ENCODE measurements around the gene SUGP1. TPM values are rescaled to one million over a fixed set of nuclear protein-coding genes. Genes with fewer than 3 reads are reported as not detected.
"Not testable (repeated sequence)": the region's sequence is repeated elsewhere in the genome, so short reads cannot be mapped to it uniquely, and the experiment has no call there.

Gene SUGP1
- total RNA-seq, 1 experiment from 2014 or later, result 73.8 TPM

DNA sequence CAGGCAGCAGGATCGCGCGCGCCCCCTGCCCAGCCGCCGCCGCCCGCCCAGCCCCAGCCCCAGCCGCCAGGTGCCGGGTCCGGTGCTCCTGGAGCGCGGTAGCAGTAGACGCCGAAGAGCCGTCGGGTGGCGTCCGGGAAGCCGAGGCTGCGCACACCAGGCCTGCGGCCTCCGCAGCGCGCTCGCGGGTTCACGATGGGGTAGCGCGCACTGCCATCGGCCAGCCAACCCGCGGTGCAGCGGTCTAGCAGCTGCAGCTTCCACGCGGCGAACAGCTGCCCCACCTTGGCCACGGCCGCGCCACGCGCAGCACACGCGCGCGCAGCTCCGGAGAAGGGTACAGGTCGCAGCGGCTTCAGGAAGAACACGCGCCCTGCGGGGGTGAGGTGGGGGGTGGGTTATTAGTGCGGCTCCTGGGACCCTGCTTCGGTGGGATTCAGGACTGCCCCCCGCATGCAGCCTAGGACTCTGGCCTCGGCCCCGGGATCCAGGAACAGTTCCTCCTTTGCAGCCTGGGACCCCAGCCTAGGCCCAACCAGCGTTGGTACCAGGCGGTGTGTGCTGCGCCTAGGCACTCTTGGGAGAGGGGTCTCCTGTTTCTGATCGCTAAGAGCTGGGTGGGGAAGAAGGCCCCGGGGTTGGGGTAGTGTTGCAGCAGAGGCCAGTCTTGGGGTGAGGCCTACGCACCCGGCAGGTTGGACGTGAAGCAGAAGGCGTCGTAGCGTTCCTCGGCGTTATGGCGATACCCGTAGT lies 62.3 kb downstream of the SUGP1 start:
- Histone ChIP-seq H3K27ac (ENCODE audit: low read depth, low read length, poor library complexity, severe bottlenecking) (no peak overlapping the region), H3K4me3 (ENCODE audit: low read depth, low read length, poor library complexity, severe bottlenecking) (no peak overlapping the region), H3K9me3 (ENCODE audit: low read depth, low read length, poor library complexity, severe bottlenecking) (no peaks in the 10 kb centered on the region), H3K4me1 (ENCODE audit: insufficient read depth, low read length, poor library complexity, severe bottlenecking) (peaks cover 7% of the 10 kb centered on the region), H3K27me3 (replicated peaks; ENCODE audit: insufficient read depth, low read depth, low read length, poor library complexity) (peaks cover 49% of the 10 kb centered on the region), H3K36me3 (ENCODE audit: insufficient read depth, low read length, poor library complexity, severe bottlenecking) (no peaks in the 10 kb centered on the region)
- ChIA-PET POLR2A (ENCODE audit: low non-redundant PET) (no interaction called here), CTCF (no interaction called here)
- intact Hi-C loops (cut with micrococcal nuclease; ENCODE audit: unreplicated experiment), result no loop called here
- no peak for DNase-seq (ENCODE audit: low spot score)
- TF ChIP-seq EZH2 (IDR thresholded peaks at IDR 0.05; ENCODE audit: borderline replicate concordance, low read depth, low read length, poor library complexity, severe bottlenecking), result no peak
- TF ChIP-seq, protein P1, sequence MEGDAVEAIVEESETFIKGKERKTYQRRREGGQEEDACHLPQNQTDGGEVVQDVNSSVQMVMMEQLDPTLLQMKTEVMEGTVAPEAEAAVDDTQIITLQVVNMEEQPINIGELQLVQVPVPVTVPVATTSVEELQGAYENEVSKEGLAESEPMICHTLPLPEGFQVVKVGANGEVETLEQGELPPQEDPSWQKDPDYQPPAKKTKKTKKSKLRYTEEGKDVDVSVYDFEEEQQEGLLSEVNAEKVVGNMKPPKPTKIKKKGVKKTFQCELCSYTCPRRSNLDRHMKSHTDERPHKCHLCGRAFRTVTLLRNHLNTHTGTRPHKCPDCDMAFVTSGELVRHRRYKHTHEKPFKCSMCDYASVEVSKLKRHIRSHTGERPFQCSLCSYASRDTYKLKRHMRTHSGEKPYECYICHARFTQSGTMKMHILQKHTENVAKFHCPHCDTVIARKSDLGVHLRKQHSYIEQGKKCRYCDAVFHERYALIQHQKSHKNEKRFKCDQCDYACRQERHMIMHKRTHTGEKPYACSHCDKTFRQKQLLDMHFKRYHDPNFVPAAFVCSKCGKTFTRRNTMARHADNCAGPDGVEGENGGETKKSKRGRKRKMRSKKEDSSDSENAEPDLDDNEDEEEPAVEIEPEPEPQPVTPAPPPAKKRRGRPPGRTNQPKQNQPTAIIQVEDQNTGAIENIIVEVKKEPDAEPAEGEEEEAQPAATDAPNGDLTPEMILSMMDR (conservative IDR thresholded peaks at IDR 0.05; ENCODE audit: low read depth, low read length), result no peak
- BruUV-seq (replicated peaks), result no TSS peak

DNA sequence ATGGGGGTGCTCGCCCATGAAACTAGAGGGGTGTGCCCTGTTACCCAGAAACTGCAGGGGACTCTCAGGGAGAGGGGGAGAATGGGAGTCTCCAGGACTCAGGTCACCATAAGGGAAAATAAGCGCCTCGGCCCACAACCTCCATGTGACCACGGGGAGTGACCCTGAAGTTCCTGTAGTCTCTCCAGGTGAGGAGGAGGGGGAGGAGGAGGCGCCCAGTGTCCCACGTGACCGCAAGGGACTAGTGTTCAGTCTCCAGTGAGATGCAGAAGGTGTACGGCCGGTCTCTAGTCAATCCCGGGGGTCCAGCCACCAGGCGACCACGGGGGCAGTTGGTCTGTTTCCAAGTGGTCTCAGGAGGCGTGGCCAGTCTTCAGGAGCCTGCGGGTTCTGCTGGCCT lies 63.2 kb downstream of the SUGP1 start:
- Histone ChIP-seq H3K4me3 (ENCODE audit: low read depth, low read length, poor library complexity, severe bottlenecking) (no peak overlapping the region), H3K9me3 (ENCODE audit: low read depth, low read length, poor library complexity, severe bottlenecking) (no peaks in the 10 kb centered on the region), H3K4me1 (ENCODE audit: insufficient read depth, low read length, poor library complexity, severe bottlenecking) (peaks cover 7% of the 10 kb centered on the region), H3K27ac (ENCODE audit: low read depth, low read length, poor library complexity, severe bottlenecking) (no peak overlapping the region), H3K36me3 (ENCODE audit: insufficient read depth, low read length, poor library complexity, severe bottlenecking) (no peaks in the 10 kb centered on the region), H3K27me3 (replicated peaks; ENCODE audit: insufficient read depth, low read depth, low read length, poor library complexity) (peaks cover 46% of the 10 kb centered on the region)
- ChIA-PET POLR2A (ENCODE audit: low non-redundant PET) (no interaction called here), CTCF (no interaction called here)
- no TSS peak for BruUV-seq (replicated peaks)
- intact Hi-C loops (cut with micrococcal nuclease; ENCODE audit: unreplicated experiment), result no loop called here
- no peak for DNase-seq (ENCODE audit: low spot score)
- TF ChIP-seq, protein P1 (conservative IDR thresholded peaks at IDR 0.05; ENCODE audit: low read depth, low read length), result no peak
- no peak for TF ChIP-seq EZH2 (IDR thresholded peaks at IDR 0.05; ENCODE audit: borderline replicate concordance, low read depth, low read length, poor library complexity, severe bottlenecking)

DNA sequence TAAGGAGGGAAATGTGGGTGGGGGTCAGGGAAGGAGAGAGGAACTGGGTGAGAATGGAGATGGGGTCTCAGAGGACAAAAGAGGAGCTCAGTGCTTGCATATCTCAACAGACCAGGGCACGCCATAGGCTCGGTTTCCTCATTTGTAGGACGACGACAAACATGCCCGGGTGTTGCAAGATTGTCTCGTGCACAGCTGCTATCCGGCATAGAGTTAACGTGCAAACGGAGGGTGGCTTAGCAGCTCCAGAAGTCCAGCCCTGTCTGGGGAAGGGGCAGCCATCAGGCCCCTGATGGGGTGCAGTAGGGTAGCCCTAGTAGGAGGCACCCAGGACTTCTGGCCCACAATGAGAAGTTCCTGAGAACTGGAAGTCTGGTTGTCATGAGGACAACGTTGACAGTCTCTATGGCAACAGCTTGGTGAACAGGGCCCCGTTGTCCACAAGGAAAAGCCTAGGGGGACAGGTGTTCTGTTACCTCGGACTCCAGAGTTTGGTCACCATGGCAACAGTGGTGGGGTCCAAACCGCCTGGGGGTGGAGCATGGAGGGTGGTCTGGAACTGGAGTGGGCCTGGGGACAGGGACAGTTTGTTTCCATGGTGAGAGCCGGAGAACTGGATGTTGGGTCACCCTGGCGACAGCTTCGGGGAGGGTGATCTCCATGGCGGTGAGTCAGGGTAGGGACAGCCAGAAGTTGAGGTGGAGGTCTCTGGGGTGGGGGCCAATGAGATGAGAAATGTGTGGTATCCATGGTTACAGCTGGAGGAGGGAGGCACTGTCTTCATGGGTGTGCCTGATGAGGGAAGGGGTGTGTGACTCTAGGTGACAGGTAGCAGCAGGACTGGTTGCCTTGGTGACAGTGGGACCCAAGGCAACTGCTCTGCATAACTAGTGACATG lies 64.0 kb downstream of the SUGP1 start:
- intact Hi-C loops (cut with micrococcal nuclease; ENCODE audit: unreplicated experiment), result no loop called here
- Histone ChIP-seq H3K9me3 (ENCODE audit: low read depth, low read length, poor library complexity, severe bottlenecking) (no peaks in the 10 kb centered on the region), H3K4me3 (ENCODE audit: low read depth, low read length, poor library complexity, severe bottlenecking) (no peak overlapping the region), H3K36me3 (ENCODE audit: insufficient read depth, low read length, poor library complexity, severe bottlenecking) (no peaks in the 10 kb centered on the region), H3K4me1 (ENCODE audit: insufficient read depth, low read length, poor library complexity, severe bottlenecking) (peaks cover 2% of the 10 kb centered on the region), H3K27me3 (replicated peaks; ENCODE audit: insufficient read depth, low read depth, low read length, poor library complexity) (peaks cover 44% of the 10 kb centered on the region), H3K27ac (ENCODE audit: low read depth, low read length, poor library complexity, severe bottlenecking) (no peak overlapping the region)
- no TSS peak for BruUV-seq (replicated peaks)
- TF ChIP-seq EZH2 (IDR thresholded peaks at IDR 0.05; ENCODE audit: borderline replicate concordance, low read depth, low read length, poor library complexity, severe bottlenecking), result no peak
- TF ChIP-seq, protein P1 (conservative IDR thresholded peaks at IDR 0.05; ENCODE audit: low read depth, low read length), result no peak
- CTCF ChIA-PET, result no interaction called here
- DNase-seq (ENCODE audit: low spot score), result no peak
- POLR2A ChIA-PET (ENCODE audit: low non-redundant PET), result no interaction called here

DNA sequence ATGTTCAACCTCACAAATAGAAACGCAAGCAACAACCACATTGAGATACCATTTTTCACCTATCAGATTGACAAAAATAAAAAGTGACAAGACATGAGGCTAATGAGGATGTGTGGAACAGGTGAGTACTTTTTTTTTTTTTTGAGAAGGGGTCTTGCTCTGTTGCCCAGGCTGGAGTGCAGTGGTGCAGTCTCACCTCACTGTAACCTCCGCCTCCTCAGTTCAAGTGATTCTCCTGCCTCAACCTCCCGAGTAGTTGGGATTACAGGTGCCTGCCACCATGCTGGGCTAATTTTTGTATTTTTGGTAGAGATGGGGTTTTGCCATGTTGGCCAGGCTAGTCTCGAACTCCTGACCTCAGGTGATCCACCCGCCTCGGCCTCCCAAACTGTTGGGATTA lies 66.9 kb downstream of the SUGP1 start:
- POLR2A ChIA-PET (ENCODE audit: low non-redundant PET); H3K36me3 ChIP-seq (ENCODE audit: insufficient read depth, low read length, poor library complexity, severe bottlenecking); H3K9me3 ChIP-seq (ENCODE audit: low read depth, low read length, poor library complexity, severe bottlenecking); H3K4me3 ChIP-seq (ENCODE audit: low read depth, low read length, poor library complexity, severe bottlenecking); CTCF ChIA-PET; H3K27ac ChIP-seq (ENCODE audit: low read depth, low read length, poor library complexity, severe bottlenecking); H3K4me1 ChIP-seq (ENCODE audit: insufficient read depth, low read length, poor library complexity, severe bottlenecking); BruUV-seq (replicated peaks); intact Hi-C loops (cut with micrococcal nuclease; ENCODE audit: unreplicated experiment); DNase-seq (ENCODE audit: low spot score): not testable (repeated sequence)
- peaks cover 45% of the 10 kb centered on the region for H3K27me3 ChIP-seq (replicated peaks; ENCODE audit: insufficient read depth, low read depth, low read length, poor library complexity)
